DMS 273 treated with DMSO at 0.1 percent for 48 hours (cell line): ENCODE measurements around the gene ERBB2.
"Not testable (repeated sequence)": the region's sequence is repeated elsewhere in the genome, so short reads cannot be mapped to it uniquely, and the experiment has no call there.

Source experiments
- DNase-seq: peaks from one replicate; lab custom pipeline; 2025; lab: John Stamatoyannopoulos, UW

ERBB2 gene

DNA sequence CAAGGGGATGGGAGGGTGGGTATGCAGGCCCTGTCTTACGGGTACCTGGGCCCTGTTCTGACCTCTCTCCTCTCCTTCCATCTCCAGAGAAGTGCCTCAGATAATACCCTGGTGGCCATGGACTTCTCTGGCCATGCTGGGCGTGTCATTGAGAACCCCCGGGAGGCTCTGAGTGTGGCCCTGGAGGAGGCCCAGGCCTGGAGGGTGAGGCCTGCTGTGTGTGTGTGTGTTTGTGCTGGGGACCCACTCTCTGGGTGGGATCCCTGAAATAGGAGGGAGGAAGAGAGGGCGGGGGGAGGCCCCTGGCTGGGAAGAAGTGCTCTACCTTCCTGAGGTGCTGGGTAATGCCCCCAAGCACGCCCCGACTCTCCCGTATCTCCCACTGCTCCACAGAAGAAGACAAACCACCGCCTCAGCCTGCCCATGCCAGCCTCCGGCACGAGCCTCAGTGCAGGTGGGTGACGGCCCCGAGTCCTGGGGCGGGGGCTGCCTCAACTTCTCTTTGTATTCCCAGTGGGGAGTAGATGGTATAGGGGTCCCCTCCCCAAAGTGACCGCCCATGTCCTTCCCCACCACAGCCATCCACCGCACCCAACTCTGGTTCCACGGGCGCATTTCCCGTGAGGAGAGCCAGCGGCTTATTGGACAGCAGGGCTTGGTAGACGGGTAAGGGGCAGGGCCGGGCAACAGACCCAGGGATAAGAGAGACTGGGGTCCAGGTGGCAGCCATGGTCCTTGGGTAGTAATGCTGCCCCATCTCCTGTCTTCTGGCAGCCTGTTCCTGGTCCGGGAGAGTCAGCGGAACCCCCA lies 45.7 kb downstream of the ERBB2 start:
- no peak for DNase-seq

DNA sequence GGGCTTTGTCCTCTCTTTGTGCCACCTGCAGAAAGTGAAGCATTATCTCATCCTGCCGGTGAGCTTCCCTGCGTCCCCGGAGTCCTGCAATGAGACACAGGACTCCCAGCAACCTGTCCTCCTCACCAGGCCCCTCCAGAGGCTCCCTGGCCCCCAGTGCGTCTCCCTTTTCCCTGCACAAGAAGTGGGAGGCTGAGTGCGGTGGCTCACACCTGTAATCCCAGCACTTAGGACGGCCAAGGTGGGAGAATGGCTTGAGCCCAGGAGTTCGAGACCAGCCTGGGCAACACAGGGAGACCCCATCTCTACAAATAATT lies 46.2 kb downstream of the ERBB2 start:
- no peak for DNase-seq

DNA sequence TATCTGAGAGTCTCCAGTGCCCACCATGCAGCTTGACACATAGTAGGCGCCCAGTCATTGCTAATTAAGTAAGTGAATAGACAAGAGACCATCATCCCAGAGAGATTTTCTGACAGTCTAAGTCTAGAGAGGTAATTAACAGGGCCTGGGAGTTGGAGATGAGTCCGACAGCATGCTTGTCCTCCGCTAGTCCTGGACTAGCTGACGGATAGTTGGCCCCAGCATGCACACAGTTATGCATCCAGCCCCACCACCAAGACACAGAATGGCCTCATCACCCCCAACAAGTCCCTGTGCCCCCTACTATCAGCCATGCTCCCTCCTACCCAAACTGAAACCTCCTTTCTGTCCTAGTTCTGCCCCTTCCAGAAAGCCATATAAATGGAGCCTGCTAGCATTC lies 47.9 kb downstream of the ERBB2 start:
- no peak for DNase-seq

- DNase-seq, result not testable (repeated sequence)
Observed at GRCh38 chr17:39748444-39749034, 48.7 kb downstream of the ERBB2 start.

DNA sequence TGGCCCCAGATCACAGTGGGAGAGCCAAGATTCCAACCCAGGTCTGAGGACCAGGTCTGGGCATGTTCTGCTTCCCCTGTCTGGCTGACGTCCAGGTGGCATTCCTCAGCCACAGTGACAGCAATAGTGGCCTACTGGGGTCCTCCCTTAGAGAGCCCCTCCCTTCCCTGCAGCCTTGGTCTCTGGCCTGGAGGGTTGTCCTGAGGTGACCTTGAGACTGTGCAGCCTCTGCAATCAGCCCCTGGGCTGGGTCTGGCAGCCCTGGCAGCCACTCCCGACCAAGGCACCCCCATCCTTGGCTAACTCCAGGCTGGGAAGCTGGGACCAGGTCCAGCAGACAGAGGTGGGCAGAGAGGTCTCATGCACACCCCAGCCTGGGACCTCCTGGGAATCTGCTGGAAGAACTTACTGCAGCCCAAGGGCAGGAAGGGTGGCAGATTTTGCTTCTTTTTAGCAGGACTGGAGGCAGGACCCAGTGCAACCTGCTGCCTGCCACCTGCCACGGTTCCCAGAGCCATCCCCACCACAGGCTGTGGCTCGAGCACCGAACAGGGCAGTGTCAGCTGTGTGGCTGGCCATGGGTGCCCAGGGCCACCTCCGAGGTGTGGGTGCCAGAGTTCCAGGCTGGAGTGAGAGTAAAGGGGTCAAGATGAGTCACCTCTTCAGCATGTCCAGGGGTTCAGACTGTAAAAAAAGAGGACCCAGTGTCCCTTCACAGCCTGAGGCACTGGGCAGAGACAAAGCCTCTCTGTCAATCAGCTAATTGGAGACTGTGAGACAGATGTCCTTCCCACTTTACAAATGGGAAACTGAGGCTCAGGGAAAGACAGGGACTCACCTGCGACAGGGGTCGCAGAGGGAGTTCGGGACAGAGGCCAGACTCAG lies 50.5 kb downstream of the ERBB2 start:
- DNase-seq, result peak; percentile 34

DNA sequence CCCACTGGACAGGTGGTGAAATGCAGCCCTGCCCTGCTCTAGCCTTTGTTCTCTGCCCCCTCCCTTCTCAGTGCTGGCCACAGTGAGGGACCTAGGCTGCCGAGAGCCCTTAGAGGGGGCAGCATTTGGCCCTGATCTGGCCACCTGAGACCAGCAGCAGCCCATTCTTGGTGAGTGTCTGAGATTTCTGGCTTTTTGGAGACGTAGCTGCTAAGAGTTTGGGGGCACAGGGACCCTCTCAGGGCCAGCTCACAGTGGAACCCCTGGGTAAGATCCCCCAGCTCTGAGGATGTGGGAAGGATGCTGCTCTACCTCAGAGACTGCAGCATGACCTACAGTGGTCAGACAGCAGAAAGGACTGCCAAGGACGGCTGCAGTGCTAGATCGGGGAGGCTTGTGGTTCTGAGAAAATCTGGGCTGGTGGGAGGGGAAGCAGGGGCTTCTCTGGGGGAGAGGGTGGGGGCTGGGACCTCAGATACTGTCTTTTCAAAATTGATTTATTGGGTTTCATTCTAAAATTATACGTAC lies 51.2 kb downstream of the ERBB2 start:
- no peak for DNase-seq

- DNase-seq, result no peak
Observed at GRCh38 chr17:39751637-39752036, 51.8 kb downstream of the ERBB2 start.

DNA sequence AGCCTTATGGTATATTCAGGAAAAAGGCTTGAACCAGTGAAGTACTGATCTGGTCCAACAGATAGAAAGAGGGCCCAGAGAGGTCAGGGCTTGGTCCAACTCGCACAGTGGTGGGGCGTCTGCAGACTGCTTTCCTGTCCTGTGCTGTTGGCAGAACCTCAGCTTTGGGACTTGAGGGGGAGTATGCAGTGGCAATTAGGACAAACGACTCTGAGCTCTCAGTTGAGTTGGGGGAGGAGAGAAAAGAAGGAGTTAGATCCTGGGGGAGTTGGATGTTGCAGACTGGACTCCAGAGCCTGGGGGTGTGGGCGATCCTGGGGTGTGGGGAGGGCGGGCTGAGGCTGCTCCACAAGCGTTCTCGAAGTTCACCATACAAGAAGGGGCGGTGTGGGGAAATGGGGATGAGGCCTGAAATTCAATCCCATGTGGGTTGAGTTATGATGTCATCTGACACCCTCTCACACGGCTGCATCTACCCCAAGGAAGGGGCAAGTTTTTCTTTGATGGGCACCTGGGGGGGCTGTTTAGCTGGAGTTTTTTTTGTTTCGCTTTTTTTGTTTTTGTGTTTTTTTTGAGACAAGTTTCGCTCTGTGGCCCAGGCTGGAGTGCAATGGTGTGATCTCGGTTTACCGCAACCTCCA lies 52.5 kb downstream of the ERBB2 start:
- no peak for DNase-seq

- DNase-seq, result no peak
Observed at GRCh38 chr17:39753514-39754160, 53.8 kb downstream of the ERBB2 start.

GRCh38 chr17:39754161-39754957 lies 54.5 kb downstream of the ERBB2 start:
- peak; percentile 62 for DNase-seq

DNA sequence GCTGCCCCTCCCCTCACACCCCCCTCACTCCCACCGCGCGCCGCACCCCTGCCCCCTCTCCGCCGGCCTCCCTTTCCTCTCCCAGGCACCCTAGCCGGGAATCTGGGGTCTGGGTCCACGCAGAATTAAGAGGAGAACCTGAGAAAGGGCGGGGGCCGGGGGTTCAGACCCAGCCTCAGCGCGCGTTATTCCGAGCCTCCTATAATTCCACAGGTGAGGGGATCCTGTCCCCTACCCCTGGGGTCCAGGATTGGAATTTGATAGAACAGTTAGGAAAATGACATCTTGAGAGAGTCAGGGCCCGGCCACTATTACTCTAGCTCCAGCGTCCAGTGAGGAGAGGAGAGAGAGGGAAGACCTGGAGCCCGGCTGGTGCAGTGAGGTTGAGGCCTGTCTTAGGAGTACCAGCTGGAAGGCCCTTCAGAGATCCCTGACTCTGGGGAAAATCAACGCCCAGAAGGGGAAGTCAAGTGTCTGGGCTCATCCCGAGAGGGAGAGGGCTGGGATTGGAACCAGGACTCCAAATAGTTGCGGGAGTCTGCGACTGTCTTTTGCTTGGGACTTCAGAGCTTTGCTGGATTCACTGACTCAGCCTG lies 55.2 kb downstream of the ERBB2 start:
- no peak for DNase-seq

DNA sequence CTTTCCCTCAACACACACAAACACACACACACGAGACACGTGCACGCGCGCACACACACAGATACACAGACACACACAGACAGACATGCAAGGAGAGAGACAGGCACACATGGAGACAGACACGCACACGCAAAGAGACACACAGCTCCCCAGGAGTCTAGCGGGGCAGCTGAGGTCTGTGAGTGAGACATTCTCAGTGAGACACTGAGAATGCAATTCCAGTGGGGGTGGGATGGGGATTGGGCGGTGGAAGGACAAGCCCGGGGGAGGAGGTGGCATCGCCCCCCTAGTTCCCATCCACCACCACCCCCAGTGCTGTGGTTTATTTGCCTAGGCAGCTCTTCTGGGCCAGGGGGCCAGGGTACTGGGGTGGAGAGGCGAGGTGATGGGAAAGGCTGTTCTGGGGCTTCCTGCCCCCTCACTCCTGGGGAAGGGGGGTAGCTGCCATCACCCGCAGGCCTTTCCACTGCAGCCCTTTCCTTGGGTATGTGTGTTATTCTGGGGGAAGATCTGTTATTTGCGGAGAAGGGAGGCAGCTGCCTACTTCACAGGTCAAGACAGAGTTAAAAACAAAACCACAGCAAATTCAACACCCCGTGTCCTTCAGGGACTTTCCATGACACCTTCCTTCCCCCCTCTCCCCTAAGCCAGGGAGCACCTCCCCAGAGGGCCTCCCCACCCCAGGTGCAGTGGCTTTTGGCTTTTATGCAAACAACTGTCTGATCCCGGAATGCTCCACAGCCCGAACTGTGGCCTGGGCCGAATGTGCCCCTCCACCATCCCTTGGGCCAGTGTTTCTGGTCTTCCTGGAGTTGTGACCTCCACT lies 55.9 kb downstream of the ERBB2 start:
- no peak for DNase-seq

DNA sequence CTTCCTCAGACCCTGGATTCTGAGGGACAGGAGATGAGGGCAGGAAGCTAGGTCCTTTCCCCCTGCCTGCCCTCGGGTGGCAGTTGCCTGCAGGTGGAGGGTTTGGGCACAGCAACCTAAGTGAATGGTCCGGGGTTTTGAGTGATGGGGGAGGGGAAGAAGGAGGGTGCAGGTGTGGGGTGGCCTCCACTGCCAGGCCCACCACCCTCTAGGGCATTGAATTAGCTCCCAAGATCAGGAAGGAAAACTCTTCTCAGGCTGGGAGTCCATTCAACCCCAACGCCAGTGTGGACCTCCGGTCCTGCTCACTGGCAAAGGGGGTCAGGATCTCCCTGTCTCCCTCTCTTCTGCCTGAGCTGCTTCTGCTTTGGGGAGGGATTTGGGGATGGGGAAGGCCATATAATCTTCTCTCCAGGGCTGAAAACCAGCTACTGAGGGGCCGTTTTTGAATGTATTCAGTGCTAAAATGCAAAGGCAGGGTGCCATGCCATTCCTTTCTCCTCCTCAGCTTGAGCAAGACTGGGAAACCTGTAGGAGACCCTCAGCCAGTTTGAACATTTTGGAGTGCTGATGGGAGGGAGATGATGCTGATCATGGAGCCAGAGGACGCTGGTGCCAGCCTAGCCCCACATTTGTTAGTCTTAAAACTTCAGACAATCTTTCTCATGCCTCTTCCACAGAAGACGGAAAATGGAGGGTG lies 56.7 kb downstream of the ERBB2 start:
- no peak for DNase-seq

DNA sequence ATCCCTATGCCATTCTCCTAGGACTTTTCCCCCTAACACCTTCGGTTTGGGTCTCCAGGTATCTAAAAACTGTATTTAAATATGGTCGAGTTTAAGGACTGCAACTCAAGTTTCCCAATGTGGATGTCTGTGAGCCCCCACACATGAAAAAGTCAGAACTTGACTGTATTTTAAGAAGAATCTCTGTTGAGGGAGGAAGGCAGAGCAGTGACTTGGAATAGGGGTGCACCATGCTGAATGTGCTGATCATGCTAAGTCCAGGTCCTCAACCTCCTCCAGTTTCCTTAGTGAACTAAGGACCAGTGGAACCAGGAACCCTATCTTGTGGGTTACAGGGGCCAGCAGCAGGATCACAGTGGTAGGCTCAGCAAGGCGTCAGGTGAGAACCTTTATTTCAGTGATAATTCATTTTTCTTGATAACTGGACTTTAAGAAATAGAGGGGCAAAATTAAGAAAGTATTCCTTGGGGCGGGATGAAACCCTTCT lies 57.4 kb downstream of the ERBB2 start:
- no peak for DNase-seq

- no peak for DNase-seq
Observed at GRCh38 chr17:39757931-39758873, 58.3 kb downstream of the ERBB2 start.

GRCh38 chr17:39759204-39759603 lies 59.3 kb downstream of the ERBB2 start:
- DNase-seq, result no peak

DNA sequence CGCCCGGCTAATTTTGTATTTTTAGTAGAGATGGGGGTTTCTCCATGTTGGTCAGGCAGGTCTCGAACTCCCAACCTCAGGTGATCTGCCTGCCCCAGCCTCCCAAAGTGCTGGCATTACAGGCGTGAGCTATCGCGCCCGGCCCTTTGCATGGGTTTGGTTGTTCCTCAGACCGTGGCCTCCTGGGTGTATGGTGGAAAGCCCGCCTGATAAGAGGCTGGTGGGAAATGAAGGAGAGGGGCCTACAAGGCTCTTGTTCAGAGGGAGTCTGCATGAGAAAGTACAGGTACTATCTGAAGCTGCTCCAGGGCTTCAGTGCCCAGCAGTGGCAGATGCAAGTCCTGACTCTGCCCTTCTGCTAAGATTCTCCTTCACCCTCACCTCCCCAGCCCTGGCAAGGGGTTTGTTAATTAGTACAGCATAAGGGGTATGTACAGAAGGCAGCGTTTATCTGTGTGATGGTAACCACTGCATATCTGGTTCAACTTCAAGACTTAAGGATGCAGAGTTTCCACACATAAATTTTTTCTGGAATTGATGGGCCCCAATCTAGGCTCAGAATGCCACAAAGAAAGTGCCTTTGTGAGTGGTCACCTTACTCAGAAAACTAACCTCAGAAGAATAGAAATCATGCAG lies 62.1 kb downstream of the ERBB2 start:
- no peak for DNase-seq
